Activated B cell treated with CpG ODN at 0.5 μM for 24 hours (primary cell): ENCODE measurements around the gene ERVW-1. TPM values are rescaled to one million over a fixed set of nuclear protein-coding genes. Genes with fewer than 3 reads are reported as not detected.
"Not testable (repeated sequence)": the region's sequence is repeated elsewhere in the genome, so short reads cannot be mapped to it uniquely, and the experiment has no call there.

Source experiments
- ATAC-seq: fragments of 200-7000 bp; cut with Tn5 transposase; one replicate; pipeline ENCODE4 v1.10.0; 2021; ENCODE audit warnings: low read depth, mild to moderate bottlenecking, moderate library complexity
- CTCF ChIA-PET: fragments of 350-600 bp; sonication (Branson Sonifier 250); formaldehyde crosslinking; loops from one replicate; lab custom pipeline; 2021; ENCODE audit warnings: antibody characterized with exemption; lab: Charles Lee
- POLR2A ChIA-PET: fragments of 350-600 bp; sonication (Branson Sonifier 250); formaldehyde crosslinking; loops from one replicate; lab custom pipeline; 2021; ENCODE audit warnings: antibody characterized with exemption; lab: Charles Lee
- DNase-seq: peaks from one replicate; pipeline ENCODE4 v3.0.0; 2022
- H3K27ac Mint-ChIP-seq: one replicate; pipeline ENCODE4 v1.8.0; 2020; ENCODE audit warnings: mixed read lengths
- H3K27me3 Mint-ChIP-seq: one replicate; pipeline ENCODE4 v1.8.0; 2021; ENCODE audit warnings: mixed read lengths
- H3K36me3 Mint-ChIP-seq: one replicate; pipeline ENCODE4 v1.8.0; 2021; ENCODE audit warnings: low read depth, mixed read lengths
- H3K4me1 Mint-ChIP-seq: one replicate; pipeline ENCODE4 v1.8.0; 2021; ENCODE audit warnings: mixed read lengths
- H3K4me3 Mint-ChIP-seq: one replicate; pipeline ENCODE4 v1.8.0; 2020; ENCODE audit warnings: mild to moderate bottlenecking, mixed read lengths
- H3K9me3 Mint-ChIP-seq: one replicate; pipeline ENCODE4 v1.8.0; 2020; ENCODE audit warnings: mixed read lengths
- CTCF ChIP-seq: fragments of 200-600 bp; IDR thresholded peaks from one replicate; pipeline ENCODE4 v1.8.0; 2022; ENCODE audit warnings: antibody characterized with exemption, mild to moderate bottlenecking
- intact Hi-C: fragments of 100-400 bp; cut with micrococcal nuclease; formaldehyde crosslinking; loops from one replicate; pipeline ENCODE4 v1.15.1; 2024
- total RNA-seq: library from RNA; stranded (reverse); gene quantifications from 2 replicates; pipeline ENCODE4 v1.2.3, GENCODE V29; 2022

The ERVW-1 gene
- total RNA-seq, 1 donor from 2014 or later = not detected

GRCh38 chr7:92478711-92479110, 965 bp upstream of the ERVW-1 start:
- DNase-seq (no peak), ATAC-seq (no peak)
- Mint-ChIP-seq H3K4me3 (no peak overlapping the region), H3K27ac (no peak overlapping the region), H3K9me3 (no peaks in the 10 kb centered on the region), H3K4me1 (no peaks in the 10 kb centered on the region), H3K36me3 (peaks cover 3% of the 10 kb centered on the region), H3K27me3 (no peaks in the 10 kb centered on the region)
- CTCF ChIA-PET = no interaction called here
- POLR2A ChIA-PET = no interaction called here
- TF ChIP-seq CTCF = no peak
- intact Hi-C loops = no loop called here

DNA sequence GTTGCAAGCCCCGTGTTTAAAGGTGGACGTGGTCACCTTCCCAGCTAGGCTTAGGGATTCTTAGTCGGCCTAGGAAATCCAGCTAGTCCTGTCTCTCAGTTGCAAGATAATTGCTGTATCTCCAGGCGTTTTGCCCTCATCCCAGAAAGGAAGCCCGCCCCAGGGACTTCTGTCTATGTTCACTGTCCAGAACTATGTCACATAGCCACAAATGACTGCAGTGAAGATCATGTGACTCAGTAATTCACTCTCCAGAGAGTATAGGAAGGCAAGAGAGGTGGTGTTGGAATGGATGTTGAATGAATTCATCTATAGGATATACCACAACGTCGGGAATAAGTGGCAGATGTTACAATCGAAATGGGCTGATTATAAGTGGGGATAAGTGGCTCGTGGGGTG, 349 bp upstream of the ERVW-1 start:
- Mint-ChIP-seq H3K27me3 (no peaks in the 10 kb centered on the region), H3K4me3 (no peak overlapping the region), H3K27ac (no peak overlapping the region), H3K4me1 (no peaks in the 10 kb centered on the region), H3K9me3 (no peaks in the 10 kb centered on the region), H3K36me3 (peaks cover 3% of the 10 kb centered on the region)
- ChIA-PET POLR2A (no interaction called here), CTCF (no interaction called here)
- intact Hi-C loops = no loop called here
- no peak for DNase-seq
- no peak for TF ChIP-seq CTCF
- ATAC-seq = no peak

- not testable (repeated sequence) for H3K27ac Mint-ChIP-seq
These were observed 1.7 kb downstream of the ERVW-1 start for GRCh38 chr7:92475851-92476590.

GRCh38 chr7:92475261-92475770, 2.4 kb downstream of the ERVW-1 start:
- POLR2A ChIA-PET, CTCF ChIA-PET, H3K36me3 Mint-ChIP-seq, intact Hi-C loops, H3K4me3 Mint-ChIP-seq, H3K4me1 Mint-ChIP-seq, H3K9me3 Mint-ChIP-seq, H3K27ac Mint-ChIP-seq, ATAC-seq, DNase-seq, H3K27me3 Mint-ChIP-seq: not testable (repeated sequence)

More at GRCh38 chr7:92475851-92476590, 1.7 kb downstream of the ERVW-1 start:
- POLR2A ChIA-PET, CTCF ChIA-PET, H3K36me3 Mint-ChIP-seq, intact Hi-C loops, DNase-seq, H3K4me3 Mint-ChIP-seq, ATAC-seq, H3K9me3 Mint-ChIP-seq, H3K27me3 Mint-ChIP-seq, H3K4me1 Mint-ChIP-seq: not testable (repeated sequence)

- H3K9me3 Mint-ChIP-seq, DNase-seq, H3K36me3 Mint-ChIP-seq, H3K4me3 Mint-ChIP-seq, CTCF ChIA-PET, H3K27me3 Mint-ChIP-seq, POLR2A ChIA-PET, H3K4me1 Mint-ChIP-seq, ATAC-seq, intact Hi-C loops, H3K27ac Mint-ChIP-seq: not testable (repeated sequence)
These were observed 3.8 kb downstream of the ERVW-1 start for GRCh38 chr7:92473989-92474388.

- DNase-seq, H3K27ac Mint-ChIP-seq, POLR2A ChIA-PET, H3K9me3 Mint-ChIP-seq, H3K4me3 Mint-ChIP-seq, H3K27me3 Mint-ChIP-seq, ATAC-seq, CTCF ChIA-PET, H3K4me1 Mint-ChIP-seq, intact Hi-C loops: not testable (repeated sequence)
- H3K36me3 Mint-ChIP-seq = peaks cover 11% of the 10 kb centered on the region
These were observed 9.2 kb downstream of the ERVW-1 start for GRCh38 chr7:92468589-92468988.

DNA sequence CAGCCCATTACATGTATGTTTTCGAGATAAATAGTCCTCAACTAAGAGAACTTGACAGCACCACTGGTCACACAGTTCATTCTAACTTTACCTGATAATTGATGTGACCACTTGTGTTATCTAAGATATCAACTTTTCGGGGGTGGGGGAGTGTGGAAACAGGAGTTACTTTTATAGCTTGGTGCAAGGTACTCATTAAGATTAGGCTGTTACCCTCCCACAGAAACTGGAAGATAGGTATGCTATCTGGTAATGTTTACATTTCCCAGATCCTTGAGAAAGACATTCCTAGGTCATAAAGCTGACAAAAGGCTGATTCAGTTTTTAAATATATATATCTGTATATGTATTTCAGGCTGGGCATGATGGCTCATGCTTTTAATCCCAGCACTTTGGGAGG, 11.1 kb downstream of the ERVW-1 start:
- Mint-ChIP-seq H3K27me3 (no peaks in the 10 kb centered on the region), H3K4me3 (no peak overlapping the region), H3K27ac (no peak overlapping the region), H3K9me3 (peaks cover 5% of the 10 kb centered on the region), H3K4me1 (no peaks in the 10 kb centered on the region), H3K36me3 (peaks cover 16% of the 10 kb centered on the region)
- no peak for ATAC-seq
- CTCF ChIA-PET = no interaction called here
- no peak for TF ChIP-seq CTCF
- POLR2A ChIA-PET = no interaction called here
- DNase-seq = no peak
- intact Hi-C loops = no loop called here
